ENCODE results near the gene METTL16.

GRCh38 chr17:2450016-2450650 lies 61.6 kb downstream of the METTL16 start:
- TF ChIP-seq EZH2phosphoT487 (IDR thresholded peaks at IDR 0.05; ENCODE audit: insufficient read depth, low read depth) (no peak), EZH2 (IDR thresholded peaks at IDR 0.05; ENCODE audit: insufficient read depth, poor library complexity, severe bottlenecking) (no peak)
